Activated naive CD4-positive, alpha-beta T cell treated with anti-CD3 and anti-CD28 coated beads for 36 hours (primary cell): ENCODE results near the gene MAST2. TPM values are rescaled to one million over a fixed set of nuclear protein-coding genes. Genes with fewer than 3 reads are reported as not detected.
"Not testable (repeated sequence)": the region's sequence is repeated elsewhere in the genome, so short reads cannot be mapped to it uniquely, and the experiment has no call there.

ENCODE experiments used
- CTCF ChIA-PET: fragments of 350-600 bp; sonication (Branson Sonifier 250); formaldehyde crosslinking; loops from one replicate; lab custom pipeline; 2021; ENCODE audit warnings: antibody characterized with exemption; lab: Charles Lee
- DNase-seq: peaks from one replicate; pipeline ENCODE4 v3.0.0-alpha.2; 2020
- H3K27ac Mint-ChIP-seq: one replicate; pipeline ENCODE4 v1.8.0; 2021; ENCODE audit warnings: mild to moderate bottlenecking, mixed read lengths
- H3K27me3 Mint-ChIP-seq: one replicate; pipeline ENCODE4 v1.8.0; 2021; ENCODE audit warnings: low read depth, mixed read lengths
- H3K36me3 Mint-ChIP-seq: one replicate; pipeline ENCODE4 v1.8.0; 2021; ENCODE audit warnings: low read depth, mixed read lengths
- H3K4me1 Mint-ChIP-seq: one replicate; pipeline ENCODE4 v1.8.0; 2021; ENCODE audit warnings: low read depth, mixed read lengths
- H3K4me3 Mint-ChIP-seq: one replicate; pipeline ENCODE4 v1.8.0; 2021; ENCODE audit warnings: mild to moderate bottlenecking, moderate library complexity, mixed read lengths
- H3K9me3 Mint-ChIP-seq: one replicate; pipeline ENCODE4 v1.8.0; 2021; ENCODE audit warnings: mixed read lengths
- intact Hi-C: fragments of 100-400 bp; cut with micrococcal nuclease; formaldehyde crosslinking; loops from one replicate; pipeline ENCODE4 v1.15.1; 2023
- total RNA-seq, 2 experiments: library from RNA; stranded (reverse); gene quantifications; one replicate each; pipeline ENCODE4 v1.2.3, GENCODE V29; 2021

The MAST2 gene
- total RNA-seq, 2 experiments from 2014 or later, result 21.7 to 22.1 TPM

GRCh38 chr1:45820173-45820572 lies 16.8 kb downstream of the MAST2 start:
- H3K36me3 Mint-ChIP-seq, result peaks cover 10% of the 10 kb centered on the region
- CTCF ChIA-PET, result no interaction called here
- H3K27ac Mint-ChIP-seq, result no peak overlapping the region
- peaks cover 2% of the 10 kb centered on the region for H3K27me3 Mint-ChIP-seq
- peaks cover 2% of the 10 kb centered on the region for H3K9me3 Mint-ChIP-seq
- DNase-seq, result no peak
- no peaks in the 10 kb centered on the region for H3K4me1 Mint-ChIP-seq
- H3K4me3 Mint-ChIP-seq, result no peak overlapping the region
- intact Hi-C loops, result no loop called here

GRCh38 chr1:45820788-45821187 lies 17.4 kb downstream of the MAST2 start:
- CTCF ChIA-PET, result interaction anchor here (0.6 kb wide), 1 partner anchor 89 kb away, joined by 3 read pairs; no protein-coding TSS in a partner anchor
- intact Hi-C loops, result no loop called here
- Mint-ChIP-seq H3K4me1 (no peaks in the 10 kb centered on the region), H3K9me3 (peaks cover 2% of the 10 kb centered on the region), H3K27ac (no peak overlapping the region), H3K36me3 (peaks cover 10% of the 10 kb centered on the region), H3K27me3 (peaks cover 2% of the 10 kb centered on the region), H3K4me3 (no peak overlapping the region)
- DNase-seq, result no peak

- H3K27ac Mint-ChIP-seq, result no peak overlapping the region
- no peak for DNase-seq
- CTCF ChIA-PET, result interaction anchor here (0.7 kb wide), 1 partner anchor 84 kb away, joined by 5 read pairs; no protein-coding TSS in a partner anchor
- peaks cover 2% of the 10 kb centered on the region for H3K9me3 Mint-ChIP-seq
- H3K27me3 Mint-ChIP-seq, result peaks cover 2% of the 10 kb centered on the region
- H3K4me3 Mint-ChIP-seq, result no peak overlapping the region
- no peaks in the 10 kb centered on the region for H3K4me1 Mint-ChIP-seq
- H3K36me3 Mint-ChIP-seq, result peaks cover 13% of the 10 kb centered on the region
- intact Hi-C loops, result no loop called here
Observed at GRCh38 chr1:45822644-45823043, 19.2 kb downstream of the MAST2 start.

GRCh38 chr1:45824607-45825006 lies 21.2 kb downstream of the MAST2 start:
- Mint-ChIP-seq H3K36me3 (peaks cover 8% of the 10 kb centered on the region), H3K27ac (no peak overlapping the region), H3K4me3 (no peak overlapping the region), H3K4me1 (no peaks in the 10 kb centered on the region), H3K27me3 (no peaks in the 10 kb centered on the region), H3K9me3 (no peaks in the 10 kb centered on the region)
- CTCF ChIA-PET, result interaction anchor here (0.6 kb wide), 1 partner anchor 307 kb away, joined by 3 read pairs; no protein-coding TSS in a partner anchor
- intact Hi-C loops, result no loop called here
- DNase-seq, result no peak

- Mint-ChIP-seq H3K27ac (no peak overlapping the region), H3K36me3 (peaks cover 11% of the 10 kb centered on the region), H3K27me3 (no peaks in the 10 kb centered on the region), H3K4me1 (no peaks in the 10 kb centered on the region), H3K4me3 (no peak overlapping the region), H3K9me3 (no peaks in the 10 kb centered on the region)
- intact Hi-C loops, result no loop called here
- CTCF ChIA-PET, result interaction anchor here (0.7 kb wide), 1 partner anchor 24 kb away, joined by 4 read pairs; no protein-coding TSS in a partner anchor
- DNase-seq, result no peak
Observed at GRCh38 chr1:45827256-45827655, 23.8 kb downstream of the MAST2 start.

- Mint-ChIP-seq H3K4me3 (no peak overlapping the region), H3K27ac (no peak overlapping the region), H3K27me3 (no peaks in the 10 kb centered on the region), H3K9me3 (no peaks in the 10 kb centered on the region), H3K4me1 (peaks cover 4% of the 10 kb centered on the region), H3K36me3 (peaks cover 16% of the 10 kb centered on the region)
- no peak for DNase-seq
- intact Hi-C loops, result no loop called here
- CTCF ChIA-PET, result interaction anchor here (0.6 kb wide), 1 partner anchor 30 kb away, joined by 3 read pairs; no protein-coding TSS in a partner anchor
Observed at GRCh38 chr1:45828841-45829240, 25.4 kb downstream of the MAST2 start.

GRCh38 chr1:45833361-45833760 lies 29.9 kb downstream of the MAST2 start:
- no peak overlapping the region for H3K27ac Mint-ChIP-seq
- CTCF ChIA-PET, result no interaction called here

GRCh38 chr1:45834689-45835088 lies 31.3 kb downstream of the MAST2 start:
- Mint-ChIP-seq H3K27me3 (no peaks in the 10 kb centered on the region), H3K36me3 (peaks cover 12% of the 10 kb centered on the region), H3K9me3 (no peaks in the 10 kb centered on the region), H3K4me3 (no peak overlapping the region), H3K27ac (no peak overlapping the region), H3K4me1 (peaks cover 4% of the 10 kb centered on the region)
- CTCF ChIA-PET, result interaction anchor here (0.7 kb wide), 1 partner anchor 46 kb away, joined by 6 read pairs; no protein-coding TSS in a partner anchor
- intact Hi-C loops, result no loop called here
- DNase-seq, result no peak

More at GRCh38 chr1:45833361-45833760, 29.9 kb downstream of the MAST2 start:
- intact Hi-C loops, result no loop called here
- Mint-ChIP-seq H3K9me3 (no peaks in the 10 kb centered on the region), H3K4me3 (no peak overlapping the region), H3K4me1 (peaks cover 4% of the 10 kb centered on the region), H3K27me3 (no peaks in the 10 kb centered on the region), H3K36me3 (peaks cover 9% of the 10 kb centered on the region)
- DNase-seq, result no peak

- no peaks in the 10 kb centered on the region for H3K9me3 Mint-ChIP-seq
- H3K27me3 Mint-ChIP-seq, result no peaks in the 10 kb centered on the region
- peaks cover 12% of the 10 kb centered on the region for H3K36me3 Mint-ChIP-seq
- H3K4me1 Mint-ChIP-seq, result peaks cover 4% of the 10 kb centered on the region
- DNase-seq, result no peak
- intact Hi-C loops, result no loop called here
- CTCF ChIA-PET, result no interaction called here
- no peak overlapping the region for H3K4me3 Mint-ChIP-seq
- H3K27ac Mint-ChIP-seq, result no peak overlapping the region
Observed at GRCh38 chr1:45836451-45836850, 33.0 kb downstream of the MAST2 start.

GRCh38 chr1:45836861-45837260 lies 33.4 kb downstream of the MAST2 start:
- H3K9me3 Mint-ChIP-seq, H3K4me1 Mint-ChIP-seq, intact Hi-C loops, H3K27me3 Mint-ChIP-seq, CTCF ChIA-PET, DNase-seq, H3K27ac Mint-ChIP-seq, H3K4me3 Mint-ChIP-seq: not testable (repeated sequence)
- peaks cover 12% of the 10 kb centered on the region for H3K36me3 Mint-ChIP-seq

GRCh38 chr1:45838322-45838721 lies 34.9 kb downstream of the MAST2 start:
- intact Hi-C loops, H3K4me3 Mint-ChIP-seq, CTCF ChIA-PET: not testable (repeated sequence)

GRCh38 chr1:45840704-45841103 lies 37.3 kb downstream of the MAST2 start:
- Mint-ChIP-seq H3K27me3 (no peaks in the 10 kb centered on the region), H3K9me3 (no peaks in the 10 kb centered on the region), H3K4me1 (peaks cover 11% of the 10 kb centered on the region), H3K36me3 (peaks cover 3% of the 10 kb centered on the region), H3K4me3 (no peak overlapping the region), H3K27ac (no peak overlapping the region)
- no peak for DNase-seq
- intact Hi-C loops, result no loop called here
- CTCF ChIA-PET, result interaction anchor here (0.6 kb wide), 1 partner anchor 91 kb away, joined by 3 read pairs; the partner anchor contains the start of gene IPP

More at GRCh38 chr1:45838322-45838721, 34.9 kb downstream of the MAST2 start:
- H3K9me3 Mint-ChIP-seq, H3K27ac Mint-ChIP-seq, H3K36me3 Mint-ChIP-seq, H3K27me3 Mint-ChIP-seq, DNase-seq: not testable (repeated sequence)
- peaks cover 11% of the 10 kb centered on the region for H3K4me1 Mint-ChIP-seq

GRCh38 chr1:45842786-45843185 lies 39.4 kb downstream of the MAST2 start:
- Mint-ChIP-seq H3K27ac (no peak overlapping the region), H3K9me3 (no peaks in the 10 kb centered on the region), H3K27me3 (no peaks in the 10 kb centered on the region), H3K36me3 (peaks cover 3% of the 10 kb centered on the region), H3K4me3 (no peak overlapping the region), H3K4me1 (peaks cover 11% of the 10 kb centered on the region)
- DNase-seq, result no peak
- intact Hi-C loops, result loop anchor here (1.0 kb wide), 1 partner anchor 156 kb away; the partner anchor contains the start of gene GPBP1L1
- CTCF ChIA-PET, result no interaction called here
